ENCODE measurements around the gene MYO1D.
A peak's percentile ranks its signal among the peaks of the same experiment; 100 is the strongest.

The MYO1D gene

GRCh38 chr17:32771396-32771795 is 105.5 kb downstream of the MYO1D start:
- TF ChIP-seq CTCF (IDR thresholded peaks at IDR 0.05; ENCODE audit: control extremely low read depth, extremely low read depth, low read depth, missing control alignments): no peak
- DNase-seq (ENCODE audit: extremely low spot score): no peak
- ChIA-PET CTCF (interaction anchor here (2.2 to 3.3 kb wide), 3 partner anchors 11 to 309 kb away, joined by 9 to 21 read pairs (median 16); partner anchors contain the start of gene MYO1D), POLR2A (interaction anchor here (0.6 kb wide), 1 partner anchor 57 kb away, joined by 6 read pairs; no protein-coding TSS in a partner anchor)

GRCh38 chr17:32769846-32770245 is 107.1 kb downstream of the MYO1D start:
- DNase-seq (ENCODE audit: extremely low spot score): no peak

DNA sequence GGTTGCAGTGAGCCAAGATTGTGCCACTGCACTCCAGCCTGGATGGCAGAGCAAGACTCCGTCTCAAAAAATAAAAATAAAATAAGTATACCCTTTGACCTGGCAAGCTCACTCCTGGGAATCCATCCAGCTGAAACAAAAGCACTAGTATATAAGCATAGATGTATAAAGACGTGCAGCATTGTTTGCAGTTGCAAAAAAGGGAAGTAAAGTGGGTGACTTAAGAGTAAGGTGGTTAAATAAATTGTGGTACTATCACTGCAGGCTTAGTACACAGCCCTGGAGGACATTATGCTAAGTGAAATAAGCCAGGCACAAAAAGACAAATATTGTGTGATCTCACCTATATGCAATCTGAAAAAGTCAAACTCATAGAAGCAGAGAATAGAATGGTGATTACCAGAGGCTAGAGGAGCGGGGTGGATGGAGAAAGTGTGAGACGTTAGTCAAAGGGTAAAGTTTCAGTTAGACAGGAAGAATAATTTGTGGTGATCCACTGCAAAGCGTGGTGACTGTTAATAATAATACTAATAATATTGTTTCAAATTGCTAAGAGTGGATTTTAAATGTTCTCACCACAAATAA is 113.0 kb downstream of the MYO1D start:
- TF ChIP-seq CTCF (IDR thresholded peaks at IDR 0.05; ENCODE audit: control extremely low read depth, extremely low read depth, low read depth, missing control alignments): no peak
- ChIA-PET POLR2A (no interaction called here), CTCF (interaction anchor here (0.9 to 1.8 kb wide), 3 partner anchors 19 to 280 kb away, joined by 3 to 6 read pairs (median 4); partner anchors contain the start of gene MYO1D)
- no peak for DNase-seq (ENCODE audit: extremely low spot score)

More at GRCh38 chr17:32769846-32770245, 107.1 kb downstream of the MYO1D start:
- CTCF ChIA-PET: interaction anchor here (0.8 to 3.3 kb wide), 6 partner anchors 13 to 307 kb away, joined by 3 to 21 read pairs (median 5); partner anchors contain the start of gene MYO1D
- TF ChIP-seq CTCF (IDR thresholded peaks at IDR 0.05; ENCODE audit: control extremely low read depth, extremely low read depth, low read depth, missing control alignments): peak; percentile 9
- POLR2A ChIA-PET: no interaction called here

DNA sequence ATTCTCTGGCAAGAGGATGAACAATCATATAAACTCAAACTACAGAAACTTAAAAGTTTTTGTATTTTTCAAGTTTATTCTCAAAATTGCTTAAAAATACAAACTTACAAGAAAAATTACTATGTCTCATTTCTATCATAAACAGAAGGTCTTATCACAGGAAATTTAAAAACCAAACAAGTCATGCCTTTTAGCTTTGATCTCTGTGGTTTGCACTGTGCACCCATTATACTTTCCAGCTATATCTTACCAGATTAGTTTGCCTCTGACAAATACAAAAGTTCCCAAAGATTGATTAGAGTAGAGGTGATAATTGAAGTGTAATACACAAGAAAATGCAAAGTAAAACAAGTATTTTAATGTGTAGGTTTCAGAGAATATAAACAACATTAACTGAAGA is 117.4 kb downstream of the MYO1D start:
- CTCF ChIA-PET: interaction anchor here (0.9 to 1.3 kb wide), 4 partner anchors 10 to 297 kb away, joined by 3 to 5 read pairs (median 4); partner anchors contain the start of gene MYO1D
- POLR2A ChIA-PET: no interaction called here
- no peak for TF ChIP-seq CTCF (IDR thresholded peaks at IDR 0.05; ENCODE audit: control extremely low read depth, extremely low read depth, low read depth, missing control alignments)

GRCh38 chr17:32757963-32758362 is 119.0 kb downstream of the MYO1D start:
- POLR2A ChIA-PET: no interaction called here

More for the DNA sequence above, 117.4 kb downstream of the MYO1D start:
- DNase-seq (ENCODE audit: extremely low spot score): no peak

GRCh38 chr17:32756696-32757095 is 120.2 kb downstream of the MYO1D start:
- CTCF ChIA-PET: interaction anchor here (1.1 to 2.2 kb wide), 10 partner anchors 9 to 313 kb away, joined by 3 to 13 read pairs (median 5); partner anchors contain the start of genes CDK5R1 and PSMD11
- POLR2A ChIA-PET: no interaction called here
- TF ChIP-seq CTCF (IDR thresholded peaks at IDR 0.05; ENCODE audit: control extremely low read depth, extremely low read depth, low read depth, missing control alignments): no peak
- no peak for DNase-seq (ENCODE audit: extremely low spot score)

More at GRCh38 chr17:32757963-32758362, 119.0 kb downstream of the MYO1D start:
- no peak for TF ChIP-seq CTCF (IDR thresholded peaks at IDR 0.05; ENCODE audit: control extremely low read depth, extremely low read depth, low read depth, missing control alignments)
- CTCF ChIA-PET: interaction anchor here (1.0 to 2.2 kb wide), 11 partner anchors 8 to 314 kb away, joined by 3 to 13 read pairs (median 5); partner anchors contain the start of genes MYO1D and PSMD11
- no peak for DNase-seq (ENCODE audit: extremely low spot score)
